Smooth muscle cell (in vitro differentiated cells): ENCODE measurements around the gene SMIM33. TPM values are rescaled to one million over a fixed set of nuclear protein-coding genes. Genes with fewer than 3 reads are reported as not detected.

Source experiments
- DNase-seq: peaks from one replicate; lab custom pipeline; 2025; ENCODE audit not compliant: unreplicated experiment; lab: John Stamatoyannopoulos, UW
- H2AFZ ChIP-seq: fragments of 200-600 bp; sonication (generic); 2 replicates; pipeline ENCODE4 v1.6.0; 2016; ENCODE audit warnings: antibody characterized with exemption, low read depth, mild to moderate bottlenecking
- H3F3A ChIP-seq: fragments of 200-600 bp; sonication (generic); 2 replicates; pipeline ENCODE4 v1.6.0; 2017; ENCODE audit warnings: antibody characterized with exemption, low read depth
- H3K27ac ChIP-seq: fragments of 200-600 bp; sonication (generic); 2 replicates; pipeline ENCODE4 v1.5.1; 2016; ENCODE audit warnings: low read depth, mild to moderate bottlenecking
- H3K27me3 ChIP-seq: fragments of 200-600 bp; sonication (generic); 2 replicates; pipeline ENCODE4 v1.6.1; 2016; ENCODE audit warnings: low read depth, mild to moderate bottlenecking
- H3K36me3 ChIP-seq: fragments of 200-600 bp; sonication (generic); 2 replicates; pipeline ENCODE4 v1.5.1; 2016; ENCODE audit warnings: low read depth
- H3K4me1 ChIP-seq: fragments of 200-600 bp; sonication (generic); 2 replicates; pipeline ENCODE4 v1.5.1; 2016; ENCODE audit warnings: low read depth
- H3K4me2 ChIP-seq: fragments of 200-600 bp; sonication (generic); 2 replicates; pipeline ENCODE4 v1.6.0; 2016; ENCODE audit warnings: mild to moderate bottlenecking
- H3K4me3 ChIP-seq: fragments of 200-600 bp; sonication (generic); 2 replicates; pipeline ENCODE4 v1.5.1; 2016; ENCODE audit warnings: mild to moderate bottlenecking
- H3K79me2 ChIP-seq: fragments of 200-600 bp; sonication (generic); 2 replicates; pipeline ENCODE4 v1.6.0; 2016; ENCODE audit warnings: low read depth, mild to moderate bottlenecking
- H3K9ac ChIP-seq: fragments of 200-600 bp; sonication (generic); 2 replicates; pipeline ENCODE4 v1.6.0; 2016; ENCODE audit warnings: low read depth
- H3K9me3 ChIP-seq: fragments of 200-600 bp; sonication (generic); replicated peaks from 2 replicates; pipeline ENCODE4 v1.5.1; 2016; ENCODE audit warnings: low read depth
- H4K20me1 ChIP-seq: fragments of 200-600 bp; sonication (generic); 2 replicates; pipeline ENCODE4 v1.6.0; 2016; ENCODE audit warnings: low read depth
- CTCF ChIP-seq: fragments of 200-600 bp; sonication (generic); IDR thresholded peaks from 2 replicates; pipeline ENCODE4 v1.5.1; 2017; ENCODE audit warnings: borderline replicate concordance, mild to moderate bottlenecking, antibody characterized with exemption; ENCODE audit not compliant: insufficient read depth, poor library complexity, severe bottlenecking
- WGBS: methylation state at CpG from one replicate; pipeline ENCODE4 v1.1.7; 2016; ENCODE audit warnings: low lambda C conversion rate; 5-methylcytosine and 5-hydroxymethylcytosine counted together
- polyA plus RNA-seq: library from polyadenylated mRNA; unstranded; fragments of >200 nt; fragmentation: Nextera tagmentation; extraction: Ambion mirVana; gene quantifications from 2 replicates; pipeline ENCODE4 v1.2.1, GENCODE V29; 2016
- total RNA-seq: library from RNA; depleted of rRNA; stranded (reverse); fragments of >200 nt; gene quantifications from 2 replicates; pipeline ENCODE4 v1.2.3, GENCODE V29; 2014

SMIM33 gene
- total and polyA plus RNA-seq, 2 experiments from 2014 or later = not detected

GRCh38 chr5:139486201-139486600, 15.4 kb downstream of the SMIM33 start:
- H3K4me1 ChIP-seq = no peaks in the 10 kb centered on the region
- no peak overlapping the region for H3K27ac ChIP-seq
- no peaks in the 10 kb centered on the region for H3K79me2 ChIP-seq
- no peaks in the 10 kb centered on the region for H4K20me1 ChIP-seq
- no peak overlapping the region for H3K4me2 ChIP-seq
- no peak for TF ChIP-seq CTCF
- WGBS = 64% methylated on average over 7 of the region's 7 CpGs
- no peak overlapping the region for H2AFZ ChIP-seq
- H3K9ac ChIP-seq = no peak overlapping the region
- H3K9me3 ChIP-seq = no peaks in the 10 kb centered on the region
- H3K36me3 ChIP-seq = no peaks in the 10 kb centered on the region
- no peaks in the 10 kb centered on the region for H3F3A ChIP-seq
- no peak for DNase-seq
- H3K27me3 ChIP-seq = no peaks in the 10 kb centered on the region
- no peak overlapping the region for H3K4me3 ChIP-seq

- H4K20me1 ChIP-seq = no peaks in the 10 kb centered on the region
- H3K9me3 ChIP-seq = no peaks in the 10 kb centered on the region
- TF ChIP-seq CTCF = no peak
- no peaks in the 10 kb centered on the region for H3K4me1 ChIP-seq
- H2AFZ ChIP-seq = no peak overlapping the region
- WGBS = 86% methylated on average over 3 of the region's 3 CpGs
- H3F3A ChIP-seq = no peaks in the 10 kb centered on the region
- DNase-seq = no peak
- no peak overlapping the region for H3K4me2 ChIP-seq
- no peak overlapping the region for H3K9ac ChIP-seq
- H3K27me3 ChIP-seq = no peaks in the 10 kb centered on the region
- no peak overlapping the region for H3K27ac ChIP-seq
- no peaks in the 10 kb centered on the region for H3K79me2 ChIP-seq
- no peak overlapping the region for H3K4me3 ChIP-seq
- no peaks in the 10 kb centered on the region for H3K36me3 ChIP-seq
These were observed 17.5 kb downstream of the SMIM33 start for GRCh38 chr5:139488260-139488659.

- no peak for TF ChIP-seq CTCF
- Histone ChIP-seq H3F3A (no peaks in the 10 kb centered on the region), H2AFZ (no peak overlapping the region), H3K27ac (no peak overlapping the region), H3K36me3 (no peaks in the 10 kb centered on the region), H3K9me3 (no peaks in the 10 kb centered on the region), H4K20me1 (no peaks in the 10 kb centered on the region), H3K4me3 (no peak overlapping the region), H3K79me2 (no peaks in the 10 kb centered on the region), H3K4me2 (peak overlapping the region; percentile 1), H3K27me3 (no peaks in the 10 kb centered on the region), H3K4me1 (peaks cover 6% of the 10 kb centered on the region), H3K9ac (no peak overlapping the region)
- WGBS = 49% methylated on average over 6 of the region's 6 CpGs
- DNase-seq = no peak
These were observed 21.9 kb downstream of the SMIM33 start for GRCh38 chr5:139492700-139493192.

- WGBS = 99% methylated on average over 3 of the region's 3 CpGs
These were observed 23.5 kb downstream of the SMIM33 start for GRCh38 chr5:139494256-139494655.

More at GRCh38 chr5:139494256-139494655, 23.5 kb downstream of the SMIM33 start:
- no peaks in the 10 kb centered on the region for H3K9me3 ChIP-seq
- H3K4me1 ChIP-seq = peaks cover 6% of the 10 kb centered on the region
- no peak overlapping the region for H2AFZ ChIP-seq
- H3K79me2 ChIP-seq = no peaks in the 10 kb centered on the region
- H3K36me3 ChIP-seq = no peaks in the 10 kb centered on the region
- peak overlapping the region; percentile 50 for H3K4me2 ChIP-seq
- no peaks in the 10 kb centered on the region for H3K27me3 ChIP-seq
- no peak overlapping the region for H3K4me3 ChIP-seq
- TF ChIP-seq CTCF = no peak
- no peaks in the 10 kb centered on the region for H3F3A ChIP-seq
- DNase-seq = no peak
- no peaks in the 10 kb centered on the region for H4K20me1 ChIP-seq
- peak overlapping the region; percentile 15 for H3K27ac ChIP-seq
- H3K9ac ChIP-seq = no peak overlapping the region
